Thymus (tissue), 11 donors: Measurements from ENCODE around the gene OLIG2. TPM values are rescaled to one million over a fixed set of nuclear protein-coding genes. Genes with fewer than 3 reads are reported as not detected.

Experiments
- DNase-seq, 9 donors: peaks; one replicate each; pipeline ENCODE4 v3.0.0-alpha.2; 2013; ENCODE audit warnings: low spot score in 9 of 9, low read depth in 6 of 9, missing footprints in 1 of 9
- H3K27ac ChIP-seq, 2 donors: one replicate each; pipeline ENCODE4 v1.5.1; 2013; ENCODE audit warnings: control low read depth in 1 of 2, low read depth in 1 of 2, low read length in 1 of 2, mild to moderate bottlenecking in 1 of 2, moderate library complexity in 1 of 2
- H3K27me3 ChIP-seq, 2 donors: one replicate each; pipeline ENCODE4 v1.5.1; 2013; ENCODE audit warnings: low read length in 1 of 2; ENCODE audit not compliant: control insufficient read depth in 2 of 2, insufficient read depth in 1 of 2
- H3K36me3 ChIP-seq, 2 donors: one replicate each; pipeline ENCODE4 v1.5.1; 2013; ENCODE audit warnings: low read length in 1 of 2, mild to moderate bottlenecking in 1 of 2, moderate library complexity in 1 of 2; ENCODE audit not compliant: control insufficient read depth in 2 of 2, insufficient read depth in 2 of 2
- H3K4me1 ChIP-seq, 2 donors: one replicate each; pipeline ENCODE4 v1.5.1; 2013; ENCODE audit warnings: low read length in 2 of 2; ENCODE audit not compliant: control insufficient read depth in 2 of 2, insufficient read depth in 2 of 2
- H3K4me3 ChIP-seq, 2 donors: one replicate each; pipeline ENCODE4 v1.5.1; 2013; ENCODE audit warnings: low read length in 2 of 2, control low read depth in 1 of 2, mild to moderate bottlenecking in 1 of 2
- H3K9me3 ChIP-seq, 2 donors: one replicate each; pipeline ENCODE4 v1.5.1; 2013; ENCODE audit warnings: low read length in 1 of 2, mild to moderate bottlenecking in 1 of 2; ENCODE audit not compliant: control insufficient read depth in 2 of 2, insufficient read depth in 1 of 2
- WGBS: extraction: QIAGEN DNeasy Blood & Tissue Kit; methylation state at CpG from one replicate; pipeline ENCODE4 v1.1.7; 2013; 5-methylcytosine and 5-hydroxymethylcytosine counted together
- polyA plus RNA-seq: library from polyadenylated mRNA; stranded (reverse); fragments of 200-250 nt; gene quantifications from one replicate; pipeline ENCODE4 v1.2.3, GENCODE V29; 2013
- total RNA-seq: library from RNA; stranded (reverse); fragments of 120-200 nt; gene quantifications from one replicate; pipeline ENCODE4 v1.2.4, GENCODE V29; 2013
- donor health status: healthy.

Gene OLIG2
- total and polyA plus RNA-seq, 2 donors: 0.02 to 0.05 TPM

GRCh38 chr21:33051925-33052324 lies 26.2 kb downstream of the OLIG2 start:
- Histone ChIP-seq H3K27me3 (peaks cover 0 to 8% of the 10 kb centered on the region in 2 donors), H3K27ac (no peak overlapping the region), H3K36me3 (no peaks in the 10 kb centered on the region), H3K4me1 (no peaks in the 10 kb centered on the region), H3K9me3 (no peaks in the 10 kb centered on the region), H3K4me3 (no peak overlapping the region)
- no peak for DNase-seq
- 97% methylated on average over 16 of the region's 16 CpGs for WGBS

- H3K36me3 ChIP-seq: no peaks in the 10 kb centered on the region
- no peak overlapping the region for H3K27ac ChIP-seq
- H3K9me3 ChIP-seq: no peaks in the 10 kb centered on the region
- peaks cover 0 to under 1% of the 10 kb centered on the region in 2 donors for H3K4me1 ChIP-seq
- DNase-seq: no peak
- H3K27me3 ChIP-seq: peaks cover 0 to 2% of the 10 kb centered on the region in 2 donors
- H3K4me3 ChIP-seq: no peak overlapping the region
These were observed 28.2 kb downstream of the OLIG2 start for GRCh38 chr21:33053951-33054350.

- Histone ChIP-seq H3K4me1 (peaks cover 0 to 3% of the 10 kb centered on the region in 2 donors), H3K4me3 (no peak overlapping the region), H3K27ac (no peak overlapping the region), H3K9me3 (no peaks in the 10 kb centered on the region), H3K27me3 (no peaks in the 10 kb centered on the region), H3K36me3 (no peaks in the 10 kb centered on the region)
- WGBS: 92% methylated on average over 5 of the region's 5 CpGs
- no peak for DNase-seq
These were observed 30.3 kb downstream of the OLIG2 start for GRCh38 chr21:33055991-33056390.

- Histone ChIP-seq H3K9me3 (no peaks in the 10 kb centered on the region), H3K27me3 (peaks cover 0 to 2% of the 10 kb centered on the region in 2 donors), H3K4me3 (no peak overlapping the region), H3K27ac (no peak overlapping the region), H3K36me3 (no peaks in the 10 kb centered on the region), H3K4me1 (peaks cover 0 to 3% of the 10 kb centered on the region in 2 donors)
- WGBS: 95% methylated on average over 11 of the region's 11 CpGs
- DNase-seq: no peak
These were observed 31.7 kb downstream of the OLIG2 start for GRCh38 chr21:33057385-33057940.

- H3K4me3 ChIP-seq: no peak overlapping the region
- WGBS: 91% methylated on average over 6 of the region's 6 CpGs
- H3K27me3 ChIP-seq: peaks cover 0 to 2% of the 10 kb centered on the region in 2 donors
- H3K36me3 ChIP-seq: no peaks in the 10 kb centered on the region
- no peaks in the 10 kb centered on the region for H3K9me3 ChIP-seq
- no peak for DNase-seq
- peaks cover 0 to 3% of the 10 kb centered on the region in 2 donors for H3K4me1 ChIP-seq
- no peak overlapping the region for H3K27ac ChIP-seq
These were observed 32.8 kb downstream of the OLIG2 start for GRCh38 chr21:33058527-33058926.

- Histone ChIP-seq H3K36me3 (no peaks in the 10 kb centered on the region), H3K27me3 (peaks cover 0 to 6% of the 10 kb centered on the region in 2 donors), H3K4me3 (no peak overlapping the region), H3K4me1 (peaks cover 0 to 3% of the 10 kb centered on the region in 2 donors), H3K27ac (no peak overlapping the region), H3K9me3 (no peaks in the 10 kb centered on the region)
- 88% methylated on average over 6 of the region's 6 CpGs for WGBS
- no peak for DNase-seq
These were observed 33.2 kb downstream of the OLIG2 start for GRCh38 chr21:33058957-33059356.

GRCh38 chr21:33059380-33059841 lies 33.7 kb downstream of the OLIG2 start:
- peaks cover 0 to 3% of the 10 kb centered on the region in 2 donors for H3K4me1 ChIP-seq
- H3K27me3 ChIP-seq: peaks cover 0 to 10% of the 10 kb centered on the region in 2 donors
- no peaks in the 10 kb centered on the region for H3K36me3 ChIP-seq
- WGBS: 5% methylated on average over 2 of the region's 2 CpGs
- H3K9me3 ChIP-seq: no peaks in the 10 kb centered on the region
- DNase-seq: peak in 1 of 9 donors; percentile 22
- H3K4me3 ChIP-seq: no peak overlapping the region
- no peak overlapping the region for H3K27ac ChIP-seq

GRCh38 chr21:33061233-33061632 lies 35.5 kb downstream of the OLIG2 start:
- Histone ChIP-seq H3K36me3 (no peaks in the 10 kb centered on the region), H3K4me3 (no peak overlapping the region), H3K27me3 (peaks cover 0 to 20% of the 10 kb centered on the region in 2 donors), H3K9me3 (no peaks in the 10 kb centered on the region), H3K27ac (no peak overlapping the region), H3K4me1 (peaks cover 0 to 3% of the 10 kb centered on the region in 2 donors)
- WGBS: 97% methylated on average over 4 of the region's 4 CpGs
- DNase-seq: no peak

- whole genome bisulfite sequencing: 85% methylated on average over 5 of the region's 5 CpGs
- no peak for DNase-seq
- peaks cover 0 to 2% of the 10 kb centered on the region in 2 donors for H3K9me3 ChIP-seq
- no peak overlapping the region for H3K4me3 ChIP-seq
- no peaks in the 10 kb centered on the region for H3K36me3 ChIP-seq
- peaks cover 3 to 42% of the 10 kb centered on the region in 2 donors for H3K27me3 ChIP-seq
- no peak overlapping the region for H3K27ac ChIP-seq
- H3K4me1 ChIP-seq: peaks cover 0 to 8% of the 10 kb centered on the region in 2 donors
These were observed 37.7 kb downstream of the OLIG2 start for GRCh38 chr21:33063375-33063883.
